Gastroesophageal sphincter (tissue), 4 donors: ENCODE measurements around the gene R3HDM2. TPM values are rescaled to one million over a fixed set of nuclear protein-coding genes. Genes with fewer than 3 reads are reported as not detected.

Experiments
- ATAC-seq: fragments of 150-250 bp; one replicate; pipeline ENCODE4 v1.9.1; 2016; ENCODE audit warnings: mild to moderate bottlenecking, moderate library complexity
- H3K27ac ChIP-seq, 4 donors: fragments of 200-600 bp; sonication (generic) in 3 of 4; 1 replicate in 3 of 4; 2 replicates in 1 of 4; pipeline ENCODE4 v1.5.1; 2016 to 2019
- H3K27me3 ChIP-seq: fragments of 200-600 bp; sonication (generic); one replicate; pipeline ENCODE4 v1.5.1; 2019
- H3K36me3 ChIP-seq, 2 donors: fragments of 200-600 bp; sonication (generic); one replicate each; pipeline ENCODE4 v1.5.1; 2019; ENCODE audit warnings: control low read depth in 1 of 2
- H3K4me1 ChIP-seq, 3 donors: fragments of 200-600 bp; sonication (generic); 1 replicate in 2 of 3; 2 replicates in 1 of 3; pipeline ENCODE4 v1.5.1; 2016 to 2019; ENCODE audit warnings: control low read depth in 2 of 3
- H3K4me3 ChIP-seq, 2 donors: fragments of 200-600 bp; sonication (generic); one replicate each; pipeline ENCODE4 v1.5.1; 2019; ENCODE audit warnings: mild to moderate bottlenecking in 1 of 2, moderate library complexity in 1 of 2
- H3K9me3 ChIP-seq, 3 donors: fragments of 200-600 bp; sonication (generic); one replicate each; pipeline ENCODE4 v1.5.1; 2017 to 2019; ENCODE audit warnings: control low read depth in 2 of 3
- EP300 ChIP-seq: sonication (generic); formaldehyde crosslinking; IDR thresholded peaks from one replicate; pipeline ENCODE4 v1.6.1; 2017; ENCODE audit warnings: antibody characterized with exemption, mild to moderate bottlenecking
- POLR2A ChIP-seq, 2 donors: fragments of 450-650 bp; IDR thresholded peaks; one replicate each; pipeline ENCODE4 v1.6.1; 2017; ENCODE audit warnings: antibody characterized with exemption in 2 of 2, mild to moderate bottlenecking in 2 of 2, moderate library complexity in 1 of 2
- POLR2AphosphoS5 ChIP-seq: sonication (generic); formaldehyde crosslinking; IDR thresholded peaks from one replicate; pipeline ENCODE4 v1.6.1; 2017; ENCODE audit warnings: antibody characterized with exemption
- WGBS, 2 donors: methylation state at CpG; one replicate each; pipeline ENCODE4 v1.1.5; 2018; ENCODE audit warnings: low coverage in 1 of 2; 5-methylcytosine and 5-hydroxymethylcytosine counted together
- total RNA-seq, 4 donors: library from RNA; depleted of rRNA; stranded (reverse); fragments of >200 nt; gene quantifications; one replicate each; pipeline ENCODE4 v1.1.0, GENCODE V29; 2016
- TF ChIP-seq, protein P1 (sequence below), 4 experiments: fragments of 200-600 bp in 2 of 4; fragments of 450-650 bp in 2 of 4; sonication (generic) in 1 of 4; IDR thresholded peaks; one replicate each; pipeline ENCODE4 v1.5.1; 2017 to 2019; ENCODE audit warnings: antibody characterized with exemption in 4 of 4, mild to moderate bottlenecking in 2 of 4, moderate library complexity in 2 of 4

The R3HDM2 gene
- total RNA-seq, 4 donors from 2014 or later = 38.0 to 60.1 (median 45.9) TPM

- Histone ChIP-seq H3K4me1 (peaks cover 0 to 42% (median 6%) of the 10 kb centered on the region in 3 donors), H3K36me3 (no peaks in the 10 kb centered on the region), H3K27me3 (peaks cover 82% of the 10 kb centered on the region), H3K27ac (no peak overlapping the region), H3K4me3 (no peak overlapping the region), H3K9me3 (no peaks in the 10 kb centered on the region)
- TF ChIP-seq POLR2A (IDR thresholded peaks at IDR 0.05) = no peak
- no peak for TF ChIP-seq EP300
- TF ChIP-seq POLR2AphosphoS5 = no peak
- TF ChIP-seq, protein P1, sequence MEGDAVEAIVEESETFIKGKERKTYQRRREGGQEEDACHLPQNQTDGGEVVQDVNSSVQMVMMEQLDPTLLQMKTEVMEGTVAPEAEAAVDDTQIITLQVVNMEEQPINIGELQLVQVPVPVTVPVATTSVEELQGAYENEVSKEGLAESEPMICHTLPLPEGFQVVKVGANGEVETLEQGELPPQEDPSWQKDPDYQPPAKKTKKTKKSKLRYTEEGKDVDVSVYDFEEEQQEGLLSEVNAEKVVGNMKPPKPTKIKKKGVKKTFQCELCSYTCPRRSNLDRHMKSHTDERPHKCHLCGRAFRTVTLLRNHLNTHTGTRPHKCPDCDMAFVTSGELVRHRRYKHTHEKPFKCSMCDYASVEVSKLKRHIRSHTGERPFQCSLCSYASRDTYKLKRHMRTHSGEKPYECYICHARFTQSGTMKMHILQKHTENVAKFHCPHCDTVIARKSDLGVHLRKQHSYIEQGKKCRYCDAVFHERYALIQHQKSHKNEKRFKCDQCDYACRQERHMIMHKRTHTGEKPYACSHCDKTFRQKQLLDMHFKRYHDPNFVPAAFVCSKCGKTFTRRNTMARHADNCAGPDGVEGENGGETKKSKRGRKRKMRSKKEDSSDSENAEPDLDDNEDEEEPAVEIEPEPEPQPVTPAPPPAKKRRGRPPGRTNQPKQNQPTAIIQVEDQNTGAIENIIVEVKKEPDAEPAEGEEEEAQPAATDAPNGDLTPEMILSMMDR (IDR thresholded peaks at IDR 0.05) = no peak
- 58% methylated on average over 5 of the region's 30 CpGs; no CpG with 5 or more reads in 1 of the 2 donors for WGBS, 2 donors
- ATAC-seq = no peak
These were observed 206.4 kb downstream of the R3HDM2 start for GRCh38 chr12:57224278-57224972.

DNA sequence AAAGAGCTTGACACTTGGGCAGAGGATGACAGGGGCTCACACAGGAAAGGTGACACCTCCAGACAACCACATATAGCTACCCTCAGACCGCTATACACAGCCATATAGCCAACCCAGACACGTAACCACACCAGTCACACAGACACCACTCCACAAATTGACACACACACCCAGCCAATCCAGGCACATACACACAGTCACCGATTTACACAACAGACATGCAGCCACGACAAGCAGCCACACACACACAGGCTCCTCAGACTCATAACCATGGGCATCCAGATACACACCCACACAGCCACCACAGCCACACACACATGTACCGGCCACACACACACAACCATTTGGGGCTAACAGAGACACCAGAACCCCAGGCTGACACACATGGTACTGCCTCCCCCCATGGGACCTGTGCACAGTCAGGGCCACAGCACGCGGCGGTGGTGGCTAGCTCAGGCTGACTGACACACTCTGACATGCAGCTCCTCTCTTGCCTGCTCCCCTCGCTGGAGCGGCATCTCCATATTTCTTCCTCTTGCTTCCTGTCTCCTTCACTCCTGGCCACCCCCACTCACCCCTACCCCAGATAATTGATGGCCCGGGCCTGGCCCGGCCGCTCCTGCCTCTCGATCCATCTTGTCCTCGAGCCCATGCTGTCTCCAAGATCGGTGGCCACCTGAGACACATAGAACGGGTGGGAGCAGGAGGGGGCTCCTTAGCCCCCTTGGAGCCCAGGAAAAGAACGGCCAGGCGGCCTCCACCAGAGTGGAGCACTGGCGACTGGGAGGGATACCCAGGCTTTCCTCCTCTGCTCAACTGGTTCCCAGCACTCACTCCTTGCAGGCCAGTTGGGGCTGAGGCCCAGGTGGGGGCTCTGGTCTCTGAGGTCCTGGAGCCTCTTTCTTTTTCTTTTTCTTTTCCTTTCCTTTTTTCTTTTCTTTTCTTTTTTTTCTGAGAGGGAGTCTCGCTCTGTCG lies 207.4 kb downstream of the R3HDM2 start:
- WGBS, 2 donors = 55 to 87% methylated on average over 4 to 15 of the region's 22 CpGs
- Histone ChIP-seq H3K36me3 (no peaks in the 10 kb centered on the region), H3K9me3 (no peaks in the 10 kb centered on the region), H3K4me1 (peaks cover 0 to 36% (median 6%) of the 10 kb centered on the region in 3 donors), H3K27me3 (peaks cover 92% of the 10 kb centered on the region), H3K27ac (no peak overlapping the region), H3K4me3 (no peak overlapping the region)
- ATAC-seq = no peak
- TF ChIP-seq POLR2AphosphoS5 (no peak), EP300 (no peak), POLR2A (IDR thresholded peaks at IDR 0.05) (no peak)
- TF ChIP-seq, protein P1 (IDR thresholded peaks at IDR 0.05) = no peak

DNA sequence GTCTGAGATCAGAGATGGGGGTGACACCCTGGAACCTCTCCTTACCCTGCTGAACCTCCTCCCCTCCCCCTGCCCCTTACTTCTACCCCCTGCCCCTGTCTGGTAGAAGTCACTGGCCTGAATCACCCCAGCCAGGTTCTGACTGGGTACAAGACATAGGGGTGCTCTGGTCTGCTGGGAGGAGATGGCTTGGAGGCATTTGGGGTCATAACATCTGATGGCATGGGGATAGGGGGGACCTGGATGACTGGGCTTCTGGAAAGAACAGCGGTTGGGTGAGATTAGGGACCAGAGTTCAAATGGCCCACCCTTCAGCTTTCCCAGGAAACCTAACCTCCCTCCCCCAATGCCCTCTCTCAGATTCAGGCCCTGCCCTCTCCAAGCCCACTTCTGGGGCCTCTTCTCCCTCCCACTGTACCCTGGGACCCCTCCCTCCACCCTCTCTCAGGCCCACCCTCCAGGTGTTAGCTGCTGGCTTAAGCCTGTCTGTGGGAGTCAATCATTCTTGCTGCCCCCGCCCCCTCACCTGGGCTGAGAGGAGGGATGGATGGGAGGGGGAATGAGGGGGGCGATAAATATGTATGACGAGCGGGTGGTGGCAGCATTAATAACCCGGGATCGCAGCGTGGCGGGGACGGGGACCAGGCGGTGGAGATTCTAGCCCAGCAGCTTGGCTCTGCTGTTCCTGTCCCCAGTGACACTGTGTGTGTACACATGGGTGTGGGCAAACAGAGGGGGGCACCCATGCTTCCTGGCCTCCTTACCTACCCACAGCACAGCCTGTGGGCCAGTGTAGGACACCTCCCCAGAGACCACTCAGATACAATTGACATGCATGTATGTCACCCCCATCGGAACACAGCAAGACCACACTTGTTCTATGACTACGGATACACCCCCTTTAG lies 208.3 kb downstream of the R3HDM2 start:
- Histone ChIP-seq H3K36me3 (no peaks in the 10 kb centered on the region), H3K27ac (no peak overlapping the region), H3K27me3 (peaks cover 100% of the 10 kb centered on the region), H3K9me3 (no peaks in the 10 kb centered on the region), H3K4me1 (peaks cover 0 to 38% (median 6%) of the 10 kb centered on the region in 3 donors), H3K4me3 (no peak overlapping the region)
- no peak for ATAC-seq
- WGBS, 2 donors = 35% methylated on average over 4 of the region's 13 CpGs; no CpG with 5 or more reads in 1 of the 2 donors
- TF ChIP-seq, protein P1 (IDR thresholded peaks at IDR 0.05) = no peak
- TF ChIP-seq EP300 = no peak
- TF ChIP-seq POLR2AphosphoS5 = no peak
- TF ChIP-seq POLR2A (IDR thresholded peaks at IDR 0.05) = no peak

DNA sequence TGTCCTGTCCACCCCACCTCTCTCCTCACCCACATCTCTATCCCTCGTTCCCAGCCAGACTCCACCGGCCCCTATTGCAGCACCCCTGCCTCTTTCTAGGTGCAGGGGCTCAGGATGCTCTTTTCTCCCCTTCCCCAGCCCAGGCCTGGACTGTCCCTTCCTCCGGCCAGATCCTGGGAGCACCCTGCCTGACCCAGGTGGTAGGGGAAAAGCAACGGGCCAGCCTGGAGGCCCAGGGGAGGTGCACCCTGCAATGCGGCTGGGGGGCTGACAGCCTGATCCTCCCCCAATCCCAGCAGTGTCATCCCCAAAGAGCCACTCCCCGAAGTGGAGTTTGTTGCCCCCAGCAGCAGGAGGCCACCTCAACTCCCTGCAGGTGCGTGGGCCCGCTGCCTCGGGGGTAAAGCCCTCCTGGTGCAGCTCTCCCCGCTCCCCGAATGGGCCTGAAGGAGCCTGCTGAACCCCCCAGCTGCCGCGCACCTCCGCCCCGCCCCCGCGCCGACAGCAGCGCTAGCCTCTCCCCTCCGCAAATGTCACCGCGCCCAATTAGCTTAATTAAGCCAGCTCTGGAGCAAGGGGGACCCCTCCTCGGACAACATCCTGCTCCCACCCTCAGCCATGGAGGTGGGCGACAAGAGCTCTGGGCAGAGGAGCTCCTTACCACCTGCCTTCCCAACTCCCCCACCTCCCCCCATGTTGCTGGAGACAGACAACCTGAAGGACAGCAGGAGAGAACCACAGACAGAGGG lies 209.5 kb downstream of the R3HDM2 start:
- TF ChIP-seq, protein P1 (IDR thresholded peaks at IDR 0.05) = no peak
- TF ChIP-seq POLR2AphosphoS5 (no peak), EP300 (no peak), POLR2A (IDR thresholded peaks at IDR 0.05) (no peak)
- Histone ChIP-seq H3K27me3 (peaks cover 99% of the 10 kb centered on the region), H3K36me3 (no peaks in the 10 kb centered on the region), H3K27ac (no peak overlapping the region), H3K4me1 (peaks cover 0 to 41% (median 9%) of the 10 kb centered on the region in 3 donors), H3K9me3 (no peaks in the 10 kb centered on the region), H3K4me3 (no peak overlapping the region)
- no peak for ATAC-seq
- WGBS, 2 donors = 34% methylated on average over 6 of the region's 24 CpGs; no CpG with 5 or more reads in 1 of the 2 donors
